GM13977 (cell line): ENCODE measurements around the gene NELFA.

ENCODE experiments used
- DNase-seq: peaks from one replicate; pipeline ENCODE4 v3.0.0; 2012; ENCODE audit warnings: low spot score
- in situ Hi-C: fragments of 300-500 bp; cut with MboI; formaldehyde crosslinking; loops from one replicate; pipeline ENCODE4 v1.12.0; 2022; ENCODE audit warnings: low sequenced_read_pairs, low pct_unique_long_range_greater_than_20kb, mixed read lengths, inconsistent platforms; ENCODE audit not compliant: unreplicated experiment
- TF ChIP-seq, protein P1 (sequence below): IDR thresholded peaks from 2 replicates; pipeline ENCODE4 v1.5.1; 2012; ENCODE audit warnings: mild to moderate bottlenecking, control low read depth; ENCODE audit not compliant: insufficient read depth; ENCODE audit errors: extremely low read depth, missing control alignments

NELFA gene

DNA sequence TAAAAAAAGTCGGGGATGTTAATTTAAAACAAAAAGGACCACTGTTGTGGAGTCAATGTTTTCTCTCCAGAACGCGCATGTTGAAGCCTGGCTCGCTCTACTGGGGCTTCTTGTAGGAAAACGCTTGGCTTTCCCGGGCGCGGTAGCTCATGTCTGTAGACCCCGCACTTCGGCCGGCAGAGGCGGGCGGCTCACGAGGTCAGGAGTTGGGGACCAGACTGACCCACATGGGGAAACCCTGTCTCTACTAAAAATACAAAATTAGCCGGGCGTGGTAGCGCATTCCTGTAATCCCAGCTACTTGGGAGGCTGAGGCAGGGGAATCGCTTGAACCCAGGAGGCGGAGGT lies 15.6 kb downstream of the NELFA start:
- no peak for DNase-seq
- TF ChIP-seq, protein P1, sequence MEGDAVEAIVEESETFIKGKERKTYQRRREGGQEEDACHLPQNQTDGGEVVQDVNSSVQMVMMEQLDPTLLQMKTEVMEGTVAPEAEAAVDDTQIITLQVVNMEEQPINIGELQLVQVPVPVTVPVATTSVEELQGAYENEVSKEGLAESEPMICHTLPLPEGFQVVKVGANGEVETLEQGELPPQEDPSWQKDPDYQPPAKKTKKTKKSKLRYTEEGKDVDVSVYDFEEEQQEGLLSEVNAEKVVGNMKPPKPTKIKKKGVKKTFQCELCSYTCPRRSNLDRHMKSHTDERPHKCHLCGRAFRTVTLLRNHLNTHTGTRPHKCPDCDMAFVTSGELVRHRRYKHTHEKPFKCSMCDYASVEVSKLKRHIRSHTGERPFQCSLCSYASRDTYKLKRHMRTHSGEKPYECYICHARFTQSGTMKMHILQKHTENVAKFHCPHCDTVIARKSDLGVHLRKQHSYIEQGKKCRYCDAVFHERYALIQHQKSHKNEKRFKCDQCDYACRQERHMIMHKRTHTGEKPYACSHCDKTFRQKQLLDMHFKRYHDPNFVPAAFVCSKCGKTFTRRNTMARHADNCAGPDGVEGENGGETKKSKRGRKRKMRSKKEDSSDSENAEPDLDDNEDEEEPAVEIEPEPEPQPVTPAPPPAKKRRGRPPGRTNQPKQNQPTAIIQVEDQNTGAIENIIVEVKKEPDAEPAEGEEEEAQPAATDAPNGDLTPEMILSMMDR: no peak
- in situ Hi-C loops: no loop called here

DNA sequence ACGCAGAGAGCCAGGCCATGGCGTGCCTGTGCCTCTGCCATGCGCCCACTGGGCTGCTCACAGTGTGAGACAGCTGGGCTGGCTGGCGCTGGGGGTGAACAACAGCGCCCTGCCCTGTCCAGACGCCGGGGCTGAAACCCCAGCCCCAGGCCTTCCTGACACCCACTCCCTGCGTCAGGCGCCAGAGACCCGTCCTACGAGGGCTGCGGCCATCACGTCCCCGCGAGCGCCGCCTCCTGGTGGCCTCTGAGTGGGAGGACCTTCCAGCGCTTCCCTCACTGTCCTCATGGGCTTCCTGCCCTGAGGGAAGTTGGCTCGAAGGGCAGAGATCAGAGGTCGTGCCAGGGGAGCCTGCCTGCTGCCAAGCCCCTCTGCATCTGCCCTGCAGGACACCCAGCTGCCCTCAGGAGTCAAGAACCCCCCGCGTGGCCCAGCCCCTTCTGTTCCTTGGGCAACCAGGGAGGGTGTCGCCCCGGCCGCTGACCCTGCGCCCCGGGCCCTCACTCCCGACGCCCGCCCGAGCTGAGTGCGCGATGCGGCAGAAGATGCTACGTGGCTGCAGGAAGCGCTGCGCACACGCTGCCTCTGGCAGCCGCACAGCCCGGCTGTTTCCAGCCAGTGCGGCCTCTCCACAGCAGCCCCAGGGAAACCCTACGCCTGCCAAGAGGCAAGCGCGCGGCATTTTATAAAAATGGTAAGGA lies 16.2 kb downstream of the NELFA start:
- TF ChIP-seq, protein P1: no peak
- in situ Hi-C loops: no loop called here
- DNase-seq: no peak

DNA sequence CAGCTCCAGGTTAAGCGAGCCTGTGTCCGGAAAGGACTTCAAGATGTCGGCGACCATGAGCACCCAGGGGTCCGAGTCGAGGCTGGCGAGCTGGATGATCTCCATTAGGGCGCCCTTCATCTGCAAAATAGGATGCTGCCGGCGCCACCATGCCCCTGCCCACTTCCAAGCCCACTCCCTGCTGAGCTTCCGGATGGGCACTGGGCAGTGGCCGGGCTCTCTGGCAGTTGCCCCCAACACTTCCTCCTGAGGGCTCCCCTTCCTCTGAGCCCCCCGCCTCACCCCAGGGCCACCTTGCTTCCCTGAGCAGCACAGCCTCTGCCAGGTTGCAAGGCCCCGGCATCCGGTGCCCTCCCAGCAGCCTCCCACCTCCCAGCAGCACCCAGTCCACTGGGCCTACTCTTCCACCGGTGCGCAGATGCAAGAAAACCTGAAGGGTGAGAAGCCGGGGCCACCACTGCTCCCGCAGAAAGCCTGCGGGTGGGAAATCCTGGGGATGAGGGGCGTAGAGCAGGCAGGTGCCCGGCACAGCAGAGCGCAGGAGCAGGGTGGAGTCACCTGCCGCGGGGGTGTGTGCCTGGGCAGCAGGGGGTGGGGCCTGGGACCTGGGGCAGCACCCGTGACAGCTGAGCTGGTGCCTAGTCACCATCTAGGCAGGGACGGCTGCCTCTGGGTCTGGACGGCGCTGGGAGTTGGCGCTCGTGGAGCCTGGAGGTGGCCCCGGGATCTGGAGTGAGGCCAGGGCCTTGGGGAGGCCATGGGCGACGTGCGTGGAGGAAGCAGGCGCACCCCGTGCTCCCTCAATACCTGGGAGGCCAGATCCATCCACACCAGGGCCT lies 17.0 kb downstream of the NELFA start:
- no peak for DNase-seq
- TF ChIP-seq, protein P1: no peak
- in situ Hi-C loops: no loop called here

DNA sequence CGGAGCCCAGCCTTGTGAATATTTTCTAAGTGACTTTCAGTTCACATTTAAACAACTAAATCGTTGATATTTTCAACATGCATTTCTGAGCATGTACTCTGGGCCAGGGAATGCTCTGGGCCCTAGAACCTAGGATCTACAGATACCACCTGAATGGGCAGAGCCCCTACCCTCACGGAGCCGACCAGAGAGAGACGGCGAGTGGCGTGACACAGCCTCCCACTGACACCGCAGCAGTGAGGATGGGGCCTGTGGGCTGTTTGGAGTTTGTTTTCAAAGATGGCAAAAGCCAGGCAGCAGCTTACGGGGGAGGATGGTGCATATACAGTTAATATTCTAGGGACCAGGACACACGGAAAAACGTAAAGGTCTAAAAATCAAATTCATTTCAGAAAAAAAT lies 17.7 kb downstream of the NELFA start:
- TF ChIP-seq, protein P1: no peak
- in situ Hi-C loops: no loop called here
- no peak for DNase-seq

DNA sequence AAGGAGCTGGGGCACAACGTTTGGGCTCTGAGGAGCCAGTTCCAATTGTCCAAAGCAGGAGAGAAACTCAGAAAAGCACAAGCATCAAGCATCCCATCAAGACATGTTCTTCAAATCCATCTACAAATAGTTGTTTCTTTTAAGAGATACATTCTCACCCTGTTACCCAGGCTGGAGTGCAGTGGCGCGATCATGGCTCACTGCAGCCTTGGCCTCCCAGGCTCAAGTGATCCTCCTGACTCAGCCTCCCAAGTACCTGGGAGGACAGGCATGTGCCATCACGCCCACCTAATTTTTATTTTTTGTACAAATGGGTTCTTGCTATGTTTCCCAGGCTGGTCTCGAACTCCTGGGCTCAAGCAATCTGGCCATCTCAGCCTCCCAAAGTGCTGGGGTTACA lies 18.1 kb downstream of the NELFA start:
- in situ Hi-C loops: no loop called here
- TF ChIP-seq, protein P1: no peak
- DNase-seq: no peak

DNA sequence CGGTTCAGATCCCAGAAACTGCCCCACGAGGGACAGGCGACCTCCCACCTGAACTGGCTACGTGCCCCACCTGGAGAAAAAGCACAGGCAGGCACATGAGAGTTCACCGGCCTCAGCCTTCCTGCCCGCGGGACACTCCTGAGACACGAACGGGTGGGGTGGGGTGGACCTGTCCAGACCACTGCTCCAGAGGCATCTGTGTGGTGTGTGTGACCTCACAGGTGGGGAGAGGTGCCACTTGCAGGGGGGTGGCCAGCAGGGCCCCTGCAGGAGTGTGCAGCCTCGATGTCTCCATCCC lies 18.5 kb downstream of the NELFA start:
- in situ Hi-C loops: no loop called here
- DNase-seq: no peak
- TF ChIP-seq, protein P1: no peak
